HEK293 (cell line): Measurements from ENCODE around the gene NELL1.

Source experiments
- CTCF ChIA-PET: fragments of 350-600 bp; formaldehyde crosslinking; extraction: SDS; loops from one replicate; lab custom pipeline; 2021; ENCODE audit warnings: antibody characterized with exemption; lab: Yijun Ruan, JAX
- POLR2A ChIA-PET: fragments of 300-600 bp; formaldehyde crosslinking; extraction: SDS; loops from one replicate; lab custom pipeline; 2020; ENCODE audit warnings: antibody characterized with exemption, inconsistent platforms; lab: Yijun Ruan, JAX
- H3K27ac ChIP-seq: fragments of 200-500 bp; sonication (Bioruptor generic); 2 replicates; pipeline ENCODE4 v1.5.1; 2014; ENCODE audit warnings: low read depth, low read length, control low read depth, inconsistent platforms; ENCODE audit errors: extremely low read depth
- H3K36me3 ChIP-seq, 2 experiments: fragments of 200-500 bp in 1 of 2; sonication (Bioruptor generic) in 1 of 2; 1 replicate in 1 of 2; 2 replicates in 1 of 2; pipeline ENCODE4 v1.5.1; 2014 to 2017; ENCODE audit warnings: inconsistent platforms in 2 of 2, low read length in 2 of 2; ENCODE audit not compliant: control insufficient read depth in 2 of 2, insufficient read depth in 1 of 2
- H3K4me1 ChIP-seq: fragments of 200-500 bp; sonication (Bioruptor generic); 2 replicates; pipeline ENCODE4 v1.5.1; 2014; ENCODE audit warnings: mild to moderate bottlenecking, low read length, inconsistent platforms; ENCODE audit not compliant: control insufficient read depth, insufficient read depth
- H3K4me3 ChIP-seq: 2 replicates; pipeline ENCODE4 v1.5.1; 2011; ENCODE audit warnings: low read depth, mild to moderate bottlenecking, control low read depth, low read length, moderate library complexity
- H3K9me3 ChIP-seq: fragments of 200-500 bp; sonication (Bioruptor generic); 2 replicates; pipeline ENCODE4 v1.5.1; 2014; ENCODE audit warnings: low read depth, low read length, inconsistent platforms; ENCODE audit not compliant: control insufficient read depth, insufficient read depth
- BCL11B ChIP-seq: fragments of 450-650 bp; formaldehyde crosslinking; IDR thresholded peaks from 2 replicates; pipeline ENCODE4 v1.5.1; 2016; ENCODE audit warnings: low read depth, missing biosample characterization, missing genetic modification characterization
- FEZF1 ChIP-seq: fragments of 450-650 bp; formaldehyde crosslinking; IDR thresholded peaks from 2 replicates; pipeline ENCODE4 v1.5.1; 2016; ENCODE audit warnings: missing biosample characterization, missing genetic modification characterization
- TCF7L2 ChIP-seq: IDR thresholded peaks from 2 replicates; pipeline ENCODE4 v1.6.1; 2011; ENCODE audit warnings: low read depth, mild to moderate bottlenecking, inconsistent platforms, low read length, moderate library complexity, borderline replicate concordance
- WT1 ChIP-seq: fragments of 450-650 bp; formaldehyde crosslinking; IDR thresholded peaks from 2 replicates; pipeline ENCODE4 v1.5.1; 2016; ENCODE audit warnings: missing biosample characterization, missing genetic modification characterization
- ZBTB1 ChIP-seq: fragments of 450-650 bp; formaldehyde crosslinking; IDR thresholded peaks from 2 replicates; pipeline ENCODE4 v1.5.1; 2016; ENCODE audit warnings: missing biosample characterization, missing genetic modification characterization
- ZBTB20 ChIP-seq: fragments of 450-650 bp; formaldehyde crosslinking; IDR thresholded peaks from 2 replicates; pipeline ENCODE4 v1.5.1; 2016; ENCODE audit warnings: missing biosample characterization, missing genetic modification characterization
- ZBTB44 ChIP-seq: fragments of 450-650 bp; IDR thresholded peaks from 2 replicates; pipeline ENCODE4 v1.5.1; 2018; ENCODE audit warnings: missing biosample characterization, mild to moderate bottlenecking, missing genetic modification characterization
- ZNF133 ChIP-seq: fragments of 450-650 bp; formaldehyde crosslinking; IDR thresholded peaks from 2 replicates; pipeline ENCODE4 v1.5.1; 2016; ENCODE audit warnings: missing biosample characterization, missing genetic modification characterization
- ZNF140 ChIP-seq: fragments of 450-650 bp; formaldehyde crosslinking; IDR thresholded peaks from 2 replicates; pipeline ENCODE4 v1.5.1; 2016; ENCODE audit warnings: missing biosample characterization, missing genetic modification characterization
- ZNF169 ChIP-seq: fragments of 450-650 bp; formaldehyde crosslinking; IDR thresholded peaks from 2 replicates; pipeline ENCODE4 v1.5.1; 2016; ENCODE audit warnings: missing biosample characterization, missing genetic modification characterization
- ZNF174 ChIP-seq: fragments of 450-650 bp; formaldehyde crosslinking; IDR thresholded peaks from 2 replicates; pipeline ENCODE4 v1.5.0; 2017; ENCODE audit warnings: missing biosample characterization, mild to moderate bottlenecking, missing genetic modification characterization
- ZNF175 ChIP-seq: fragments of 450-650 bp; formaldehyde crosslinking; IDR thresholded peaks from 2 replicates; pipeline ENCODE4 v1.5.1; 2016; ENCODE audit warnings: missing biosample characterization, missing genetic modification characterization
- ZNF248 ChIP-seq: fragments of 450-650 bp; formaldehyde crosslinking; IDR thresholded peaks from 2 replicates; pipeline ENCODE4 v1.5.1; 2017; ENCODE audit warnings: missing biosample characterization, missing genetic modification characterization
- ZNF302 ChIP-seq: fragments of 450-650 bp; formaldehyde crosslinking; IDR thresholded peaks from 2 replicates; pipeline ENCODE4 v1.5.1; 2016; ENCODE audit warnings: missing biosample characterization, missing genetic modification characterization, low read depth
- ZNF394 ChIP-seq: fragments of 450-650 bp; formaldehyde crosslinking; IDR thresholded peaks from 2 replicates; pipeline ENCODE4 v1.5.1; 2016; ENCODE audit warnings: missing biosample characterization, missing genetic modification characterization, mild to moderate bottlenecking, moderate library complexity, borderline replicate concordance
- ZNF416 ChIP-seq: fragments of 450-650 bp; formaldehyde crosslinking; IDR thresholded peaks from 2 replicates; pipeline ENCODE4 v1.5.1; 2016; ENCODE audit warnings: missing biosample characterization, missing genetic modification characterization
- ZNF555 ChIP-seq: fragments of 450-650 bp; formaldehyde crosslinking; conservative IDR thresholded peaks from 2 replicates; pipeline ENCODE4 v1.5.1; 2017; ENCODE audit warnings: missing biosample characterization, mild to moderate bottlenecking, missing genetic modification characterization, inconsistent platforms
- ZNF621 ChIP-seq: fragments of 450-650 bp; formaldehyde crosslinking; IDR thresholded peaks from 2 replicates; pipeline ENCODE4 v1.5.1; 2017; ENCODE audit warnings: missing biosample characterization, missing genetic modification characterization
- ZNF626 ChIP-seq: fragments of 450-650 bp; sonication (Bioruptor Pico); formaldehyde crosslinking; IDR thresholded peaks from 2 replicates; pipeline ENCODE4 v1.5.1; 2018; ENCODE audit warnings: missing biosample characterization, missing genetic modification characterization, inconsistent platforms
- ZNF791 ChIP-seq: fragments of 450-650 bp; formaldehyde crosslinking; IDR thresholded peaks from 2 replicates; pipeline ENCODE4 v1.5.1; 2016; ENCODE audit warnings: missing biosample characterization, missing genetic modification characterization
- TF ChIP-seq, protein P1 (sequence below): fragments of 450-650 bp; formaldehyde crosslinking; IDR thresholded peaks from 2 replicates; pipeline ENCODE4 v1.5.1; 2016; ENCODE audit warnings: missing biosample characterization, missing genetic modification characterization
- TF ChIP-seq, protein P2 (sequence below): fragments of 450-650 bp; formaldehyde crosslinking; IDR thresholded peaks from 2 replicates; pipeline ENCODE4 v1.5.1; 2016; ENCODE audit warnings: missing biosample characterization, missing genetic modification characterization

Gene NELL1

DNA sequence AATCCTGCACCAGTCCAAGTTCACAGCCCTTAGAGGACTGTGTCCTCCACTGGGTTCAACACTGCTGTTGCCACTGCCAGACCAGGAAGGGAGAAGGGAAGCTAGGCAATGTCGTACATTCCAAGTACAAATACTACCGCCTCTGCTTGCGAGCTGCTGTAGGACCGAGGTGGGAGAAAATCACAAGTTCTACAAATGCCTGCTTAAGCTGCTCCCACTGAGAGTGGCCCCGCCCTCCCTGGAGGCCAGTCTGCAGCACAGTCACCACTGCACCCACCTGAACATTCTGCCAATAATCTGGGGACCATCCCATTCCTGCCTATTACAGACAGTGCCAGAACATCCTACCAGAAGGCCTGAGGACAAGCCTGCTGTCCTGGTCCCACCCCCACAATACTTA, 816.0 kb downstream of the NELL1 start (continued):
- no peak for TF ChIP-seq ZNF416 (tag by site-specific recombination)

- H3K9me3 ChIP-seq = no peaks in the 10 kb centered on the region
- no peak overlapping the region for H3K27ac ChIP-seq
- POLR2A ChIA-PET = no interaction called here
- TF ChIP-seq ZBTB44 (tag by site-specific recombination) (no peak), FEZF1 (tag by site-specific recombination) (no peak), BCL11B (tag by site-specific recombination) (no peak)
- TF ChIP-seq, protein P1, sequence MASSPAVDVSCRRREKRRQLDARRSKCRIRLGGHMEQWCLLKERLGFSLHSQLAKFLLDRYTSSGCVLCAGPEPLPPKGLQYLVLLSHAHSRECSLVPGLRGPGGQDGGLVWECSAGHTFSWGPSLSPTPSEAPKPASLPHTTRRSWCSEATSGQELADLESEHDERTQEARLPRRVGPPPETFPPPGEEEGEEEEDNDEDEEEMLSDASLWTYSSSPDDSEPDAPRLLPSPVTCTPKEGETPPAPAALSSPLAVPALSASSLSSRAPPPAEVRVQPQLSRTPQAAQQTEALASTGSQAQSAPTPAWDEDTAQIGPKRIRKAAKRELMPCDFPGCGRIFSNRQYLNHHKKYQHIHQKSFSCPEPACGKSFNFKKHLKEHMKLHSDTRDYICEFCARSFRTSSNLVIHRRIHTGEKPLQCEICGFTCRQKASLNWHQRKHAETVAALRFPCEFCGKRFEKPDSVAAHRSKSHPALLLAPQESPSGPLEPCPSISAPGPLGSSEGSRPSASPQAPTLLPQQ (tag by site-specific recombination) = no peak
- TF ChIP-seq, all 188 proteins: peak for 0
- CTCF ChIA-PET = interaction anchor here (0.5 to 0.9 kb wide), 4 partner anchors 22 to 666 kb away, joined by 3 to 5 read pairs (median 3); no protein-coding TSS in a partner anchor
- Histone ChIP-seq H3K36me3 (no peaks in the 10 kb centered on the region), H3K4me1 (no peaks in the 10 kb centered on the region), H3K4me3 (no peak overlapping the region)
Measured at GRCh38 chr11:21489416-21490115, 820.2 kb downstream of the NELL1 start.

GRCh38 chr11:21492931-21493330, 823.5 kb downstream of the NELL1 start:
- CTCF ChIA-PET = no interaction called here
- H3K4me3 ChIP-seq = no peak overlapping the region

More at GRCh38 chr11:21492931-21493330, 823.5 kb downstream of the NELL1 start:
- TF ChIP-seq ZNF140 (tag by site-specific recombination) (no peak), ZNF621 (tag by site-specific recombination) (no peak), ZNF555 (tag by site-specific recombination) (no peak), ZNF248 (tag by site-specific recombination) (no peak), ZNF175 (tag by site-specific recombination) (no peak), ZNF626 (no peak), ZBTB1 (tag by site-specific recombination) (no peak), ZNF169 (tag by site-specific recombination) (no peak), ZBTB44 (tag by site-specific recombination) (no peak), WT1 (no peak), ZNF394 (tag by site-specific recombination) (no peak), TCF7L2 (no peak), ZNF174 (tag by site-specific recombination) (no peak), ZBTB20 (no peak), ZNF133 (no peak), ZNF302 (tag by site-specific recombination) (no peak), ZNF791 (tag by site-specific recombination) (no peak)
- TF ChIP-seq, protein P2, sequence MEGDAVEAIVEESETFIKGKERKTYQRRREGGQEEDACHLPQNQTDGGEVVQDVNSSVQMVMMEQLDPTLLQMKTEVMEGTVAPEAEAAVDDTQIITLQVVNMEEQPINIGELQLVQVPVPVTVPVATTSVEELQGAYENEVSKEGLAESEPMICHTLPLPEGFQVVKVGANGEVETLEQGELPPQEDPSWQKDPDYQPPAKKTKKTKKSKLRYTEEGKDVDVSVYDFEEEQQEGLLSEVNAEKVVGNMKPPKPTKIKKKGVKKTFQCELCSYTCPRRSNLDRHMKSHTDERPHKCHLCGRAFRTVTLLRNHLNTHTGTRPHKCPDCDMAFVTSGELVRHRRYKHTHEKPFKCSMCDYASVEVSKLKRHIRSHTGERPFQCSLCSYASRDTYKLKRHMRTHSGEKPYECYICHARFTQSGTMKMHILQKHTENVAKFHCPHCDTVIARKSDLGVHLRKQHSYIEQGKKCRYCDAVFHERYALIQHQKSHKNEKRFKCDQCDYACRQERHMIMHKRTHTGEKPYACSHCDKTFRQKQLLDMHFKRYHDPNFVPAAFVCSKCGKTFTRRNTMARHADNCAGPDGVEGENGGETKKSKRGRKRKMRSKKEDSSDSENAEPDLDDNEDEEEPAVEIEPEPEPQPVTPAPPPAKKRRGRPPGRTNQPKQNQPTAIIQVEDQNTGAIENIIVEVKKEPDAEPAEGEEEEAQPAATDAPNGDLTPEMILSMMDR = no peak
- POLR2A ChIA-PET = no interaction called here
- no peaks in the 10 kb centered on the region for H3K4me1 ChIP-seq
- H3K36me3 ChIP-seq = no peaks in the 10 kb centered on the region
- H3K27ac ChIP-seq = no peak overlapping the region
- H3K9me3 ChIP-seq = no peaks in the 10 kb centered on the region
